Trophoblast cell (in vitro differentiated cells and primary cell): ENCODE data around the gene GHRH.
A peak's percentile ranks its signal among the peaks of the same experiment; 100 is the strongest.

ENCODE experiments used
- DNase-seq, 2 donors: peaks; one replicate each; pipeline ENCODE4 v3.0.0-alpha.2; 2016
- H2AFZ ChIP-seq: 2 replicates; pipeline ENCODE4 v1.6.1; 2013; ENCODE audit warnings: low read length, moderate library complexity, mild to moderate bottlenecking; ENCODE audit not compliant: insufficient read depth, poor library complexity
- H2AK5ac ChIP-seq: 2 replicates; pipeline ENCODE4 v1.6.1; 2013; ENCODE audit warnings: mild to moderate bottlenecking, low read length
- H2BK120ac ChIP-seq: 2 replicates; pipeline ENCODE4 v1.6.1; 2013; ENCODE audit warnings: low read length, mild to moderate bottlenecking, moderate library complexity; ENCODE audit not compliant: insufficient read depth, poor library complexity
- H2BK12ac ChIP-seq: 2 replicates; pipeline ENCODE4 v1.6.1; 2013; ENCODE audit warnings: mild to moderate bottlenecking, low read length, moderate library complexity
- H2BK5ac ChIP-seq: 2 replicates; pipeline ENCODE4 v1.6.1; 2013; ENCODE audit warnings: low read length, low read depth, moderate library complexity, mild to moderate bottlenecking; ENCODE audit not compliant: poor library complexity
- H3K14ac ChIP-seq: 2 replicates; pipeline ENCODE4 v1.6.1; 2013; ENCODE audit warnings: mild to moderate bottlenecking, low read length
- H3K18ac ChIP-seq: 2 replicates; pipeline ENCODE4 v1.6.1; 2013; ENCODE audit warnings: mild to moderate bottlenecking, low read length
- H3K23ac ChIP-seq: 2 replicates; pipeline ENCODE4 v1.6.1; 2013; ENCODE audit warnings: low read length
- H3K27ac ChIP-seq: 2 replicates; pipeline ENCODE4 v1.5.1; 2013; ENCODE audit warnings: low read depth, mild to moderate bottlenecking, inconsistent platforms, low read length, moderate library complexity
- H3K27me3 ChIP-seq: 2 replicates; pipeline ENCODE4 v1.6.1; 2013; ENCODE audit warnings: inconsistent platforms, mild to moderate bottlenecking, low read length, moderate library complexity; ENCODE audit not compliant: insufficient read depth
- H3K36me3 ChIP-seq, 2 experiments: 1 replicate in 1 of 2; 2 replicates in 1 of 2; pipeline ENCODE4 v1.6.1; 2013; ENCODE audit warnings: low read length in 2 of 2, mild to moderate bottlenecking in 2 of 2, moderate library complexity in 1 of 2; ENCODE audit not compliant: insufficient read depth in 2 of 2, control insufficient read depth in 1 of 2
- H3K4ac ChIP-seq: 2 replicates; pipeline ENCODE4 v1.6.1; 2013; ENCODE audit warnings: low read depth, mild to moderate bottlenecking, low read length, moderate library complexity
- H3K4me1 ChIP-seq, 2 experiments: 1 replicate in 1 of 2; 2 replicates in 1 of 2; pipeline ENCODE4 v1.6.1; 2013; ENCODE audit warnings: low read length in 2 of 2, mild to moderate bottlenecking in 2 of 2, moderate library complexity in 1 of 2; ENCODE audit not compliant: insufficient read depth in 2 of 2, control insufficient read depth in 1 of 2
- H3K4me2 ChIP-seq: 2 replicates; pipeline ENCODE4 v1.6.1; 2013; ENCODE audit warnings: inconsistent platforms, mild to moderate bottlenecking, low read length, moderate library complexity
- H3K4me3 ChIP-seq: 2 replicates; pipeline ENCODE4 v1.5.1; 2013; ENCODE audit warnings: mild to moderate bottlenecking, low read depth, low read length, inconsistent platforms
- H3K79me1 ChIP-seq: one replicate; pipeline ENCODE4 v1.6.1; 2013; ENCODE audit warnings: low read length
- H3K79me2 ChIP-seq: 2 replicates; pipeline ENCODE4 v1.6.1; 2013; ENCODE audit warnings: low read length, mild to moderate bottlenecking; ENCODE audit not compliant: control insufficient read depth, insufficient read depth, poor library complexity
- H3K9ac ChIP-seq: 2 replicates; pipeline ENCODE4 v1.6.1; 2013; ENCODE audit warnings: mild to moderate bottlenecking, low read length
- H3K9me3 ChIP-seq: 2 replicates; pipeline ENCODE4 v1.6.1; 2013; ENCODE audit warnings: low read depth, mild to moderate bottlenecking, control low read depth, inconsistent platforms, low read length; ENCODE audit not compliant: insufficient read depth
- H4K12ac ChIP-seq: 2 replicates; pipeline ENCODE4 v1.6.1; 2013; ENCODE audit warnings: low read depth, mild to moderate bottlenecking, low read length, moderate library complexity
- H4K8ac ChIP-seq: 2 replicates; pipeline ENCODE4 v1.6.1; 2013; ENCODE audit warnings: low read depth, mild to moderate bottlenecking, low read length, moderate library complexity
- H4K91ac ChIP-seq: one replicate; pipeline ENCODE4 v1.6.1; 2013; ENCODE audit warnings: low read depth, mild to moderate bottlenecking, low read length, moderate library complexity
- WGBS: extraction: QIAGEN DNeasy Blood & Tissue Kit; methylation state at CpG from one replicate; pipeline ENCODE4 v1.1.7; 2013; ENCODE audit warnings: missing lambda C conversion rate; ENCODE audit not compliant: insufficient read length, insufficient coverage; ENCODE audit errors: extremely low coverage; 5-methylcytosine and 5-hydroxymethylcytosine counted together

GHRH gene

DNA sequence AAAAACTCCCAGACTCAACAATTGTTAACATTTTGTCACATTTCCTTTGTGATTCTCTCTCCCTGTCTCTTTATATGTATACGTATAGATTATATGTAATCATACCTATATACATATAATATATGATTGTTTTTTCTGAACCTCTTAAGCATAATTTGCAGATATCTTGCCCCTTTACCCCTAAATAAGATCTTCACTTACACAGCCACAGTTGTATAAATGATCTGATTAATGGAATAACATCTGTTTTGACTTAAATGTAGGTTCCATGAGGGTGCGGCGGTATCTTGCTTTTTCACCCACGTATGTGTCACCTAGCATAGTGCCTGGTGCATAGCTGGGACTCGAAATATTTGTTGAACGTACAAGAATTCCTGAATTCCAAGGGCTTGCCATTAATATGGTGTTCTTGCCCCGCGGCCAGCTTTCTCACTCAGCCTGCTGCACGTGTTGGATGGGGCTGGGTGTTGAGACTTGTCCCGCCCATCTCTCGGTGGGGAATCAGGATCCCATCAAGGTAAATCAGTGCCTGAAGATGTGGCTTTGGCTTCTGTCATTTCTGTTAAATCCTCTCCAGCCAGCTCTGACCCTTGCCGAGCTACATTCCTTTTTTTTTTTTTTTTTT, 17.5 kb upstream of the GHRH start:
- Histone ChIP-seq H4K8ac (no peak overlapping the region), H2BK12ac (no peak overlapping the region), H3K4me2 (no peak overlapping the region), H2AK5ac (no peak overlapping the region), H3K4me3 (no peak overlapping the region), H3K18ac (no peak overlapping the region), H3K27ac (peak overlapping the region; percentile 40), H2AFZ (no peak overlapping the region), H3K79me1 (peaks cover 46% of the 10 kb centered on the region), H3K79me2 (peaks cover 2% of the 10 kb centered on the region), H3K9ac (no peak overlapping the region), H2BK120ac (no peak overlapping the region), H4K12ac (no peak overlapping the region), H4K91ac (peak overlapping the region; percentile 86), H3K36me3 (no peaks in the 10 kb centered on the region), H3K4me1 (peaks cover 24 to 37% of the 10 kb centered on the region in 2 experiments), H3K9me3 (no peaks in the 10 kb centered on the region), H3K4ac (no peak overlapping the region), H3K14ac (no peak overlapping the region), H2BK5ac (no peak overlapping the region), H3K27me3 (no peaks in the 10 kb centered on the region), H3K23ac (no peak overlapping the region)
- DNase-seq, result peak; percentile 100
- no CpG with 5 or more reads among the region's 12 CpGs for WGBS

DNA sequence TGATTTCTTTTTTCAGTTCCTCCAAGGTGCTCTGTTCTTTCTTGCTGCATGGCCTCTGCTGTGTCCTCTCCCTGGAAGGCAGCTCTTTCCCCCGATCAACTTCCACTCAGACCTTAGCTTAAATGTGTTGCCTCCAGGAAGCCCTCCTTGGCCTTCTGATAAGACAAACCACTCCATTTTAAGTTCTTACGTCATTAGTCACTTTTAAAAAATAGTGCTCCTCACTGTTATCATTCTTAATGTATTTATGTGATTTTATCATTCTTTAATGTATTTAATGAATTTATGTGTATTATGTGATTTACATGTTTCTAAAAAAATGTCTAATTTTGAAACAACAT, 15.6 kb upstream of the GHRH start:
- Histone ChIP-seq H4K8ac (peak overlapping the region; percentile 11), H2BK5ac (peak overlapping the region; percentile 61), H4K91ac (peak overlapping the region; percentile 90), H3K4me2 (no peak overlapping the region), H3K9ac (no peak overlapping the region), H3K18ac (peak overlapping the region; percentile 69), H3K14ac (peak overlapping the region; percentile 87), H3K27me3 (no peaks in the 10 kb centered on the region), H2AK5ac (peak overlapping the region; percentile 94), H3K36me3 (no peaks in the 10 kb centered on the region), H3K4me3 (no peak overlapping the region), H2BK120ac (peak overlapping the region; percentile 92), H3K23ac (no peak overlapping the region), H3K79me1 (peaks cover 32% of the 10 kb centered on the region), H3K79me2 (peaks cover 2% of the 10 kb centered on the region), H4K12ac (no peak overlapping the region), H3K4me1 (peaks cover 19 to 25% of the 10 kb centered on the region in 2 experiments), H3K27ac (peak overlapping the region; percentile 36), H2BK12ac (peak overlapping the region; percentile 93), H3K4ac (peak overlapping the region; percentile 33), H3K9me3 (no peaks in the 10 kb centered on the region), H2AFZ (peak overlapping the region; percentile 76)
- DNase-seq, result no peak
- WGBS, result no CpG with 5 or more reads among the region's 2 CpGs

DNA sequence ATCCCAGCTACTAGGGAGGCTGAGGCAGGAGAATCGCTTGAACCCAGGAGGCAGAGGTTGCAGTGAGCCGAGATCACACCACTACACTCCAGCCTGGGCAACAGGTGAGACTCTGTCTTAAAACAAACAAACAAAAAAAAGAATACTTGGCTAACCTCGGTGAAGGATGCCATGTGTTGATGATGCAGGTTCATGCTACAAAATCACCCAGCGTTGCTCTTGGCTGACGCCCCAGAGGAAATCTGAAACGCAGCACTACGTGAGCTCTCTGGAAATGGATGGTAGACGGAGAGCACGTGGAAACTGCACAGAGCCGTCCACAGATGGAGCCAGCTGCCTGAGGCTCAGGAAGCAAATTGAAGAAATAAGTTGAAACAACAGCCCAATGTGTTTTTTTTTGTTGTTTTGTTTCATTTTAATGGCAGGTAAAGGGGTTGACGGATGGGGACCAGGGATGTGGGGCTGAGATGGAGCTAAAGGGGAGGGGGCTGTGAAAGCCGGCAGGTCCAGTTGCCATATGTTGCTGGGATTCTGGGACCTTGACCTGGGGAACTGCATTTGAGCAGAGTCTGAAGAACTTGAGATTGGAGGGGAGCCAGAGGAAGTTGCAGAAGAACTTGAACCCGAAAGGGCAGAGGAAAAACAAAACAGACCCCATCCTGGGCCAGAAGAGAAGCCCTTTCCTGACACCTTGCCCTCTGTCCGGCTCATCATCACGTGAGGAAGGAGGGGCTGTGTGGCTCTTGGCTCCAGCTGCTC, 15.1 kb upstream of the GHRH start:
- Histone ChIP-seq H2BK120ac (peak overlapping the region; percentile 92), H3K9me3 (no peaks in the 10 kb centered on the region), H3K27ac (peak overlapping the region; percentile 36), H2BK5ac (peak overlapping the region; percentile 61), H3K27me3 (no peaks in the 10 kb centered on the region), H3K9ac (no peak overlapping the region), H3K4me3 (no peak overlapping the region), H2BK12ac (peak overlapping the region; percentile 93), H3K4me2 (no peak overlapping the region), H3K4ac (peak overlapping the region; percentile 33), H4K8ac (peak overlapping the region; percentile 11), H3K79me2 (peaks cover 2% of the 10 kb centered on the region), H4K12ac (no peak overlapping the region), H3K79me1 (peaks cover 32% of the 10 kb centered on the region), H2AFZ (peak overlapping the region; percentile 76), H3K4me1 (peaks cover 19 to 25% of the 10 kb centered on the region in 2 experiments), H3K23ac (no peak overlapping the region), H2AK5ac (peak overlapping the region; percentile 94), H4K91ac (peak overlapping the region; percentile 90), H3K14ac (peak overlapping the region; percentile 87), H3K36me3 (no peaks in the 10 kb centered on the region), H3K18ac (peak overlapping the region; percentile 69)
- peak; percentile 14 to 49 for DNase-seq
- WGBS, result no CpG with 5 or more reads among the region's 15 CpGs

DNA sequence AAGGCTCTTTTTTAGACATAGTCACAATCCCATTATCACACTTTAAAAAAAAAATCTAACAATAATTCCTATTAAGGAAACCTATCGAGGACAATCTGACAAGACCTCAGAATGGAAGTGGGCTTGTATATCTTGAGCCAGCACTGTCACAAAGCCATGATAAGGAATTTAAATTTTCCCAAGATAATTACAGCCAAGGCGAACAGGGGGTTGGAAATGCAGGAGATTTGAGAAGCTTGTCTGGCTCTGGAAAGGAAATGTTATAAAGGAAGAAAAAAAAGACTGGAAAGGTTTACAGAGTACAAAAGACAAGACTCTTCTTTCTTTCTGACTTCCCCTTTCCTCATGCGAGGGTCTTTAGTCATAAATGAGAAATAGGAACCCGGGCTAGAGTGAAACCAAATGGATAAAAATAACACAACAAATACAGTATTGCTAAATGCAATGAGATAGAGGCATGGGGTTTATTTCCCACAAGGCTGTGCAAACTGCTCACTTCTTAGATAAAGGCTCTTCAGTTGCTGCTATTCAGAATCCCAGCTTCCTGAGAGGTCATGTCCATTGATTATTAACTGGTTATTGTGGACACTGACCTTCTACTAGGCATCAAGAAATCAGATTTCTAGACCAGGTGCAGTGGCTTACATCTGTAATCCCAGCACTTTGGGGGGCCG, 13.4 kb upstream of the GHRH start:
- no peak overlapping the region for H2BK5ac ChIP-seq
- peaks cover 2% of the 10 kb centered on the region for H3K79me2 ChIP-seq
- no peak overlapping the region for H3K4me2 ChIP-seq
- no peak overlapping the region for H4K8ac ChIP-seq
- H4K91ac ChIP-seq, result no peak overlapping the region
- no peak overlapping the region for H2AFZ ChIP-seq
- H3K27me3 ChIP-seq, result no peaks in the 10 kb centered on the region
- DNase-seq, result no peak
- no peak overlapping the region for H4K12ac ChIP-seq
- WGBS, result no CpG with 5 or more reads among the region's 5 CpGs
- H3K14ac ChIP-seq, result no peak overlapping the region
- H2BK120ac ChIP-seq, result no peak overlapping the region
- no peak overlapping the region for H3K4ac ChIP-seq
- H3K27ac ChIP-seq, result no peak overlapping the region
- H3K4me1 ChIP-seq, result peaks cover 11 to 19% of the 10 kb centered on the region in 2 experiments
- H3K4me3 ChIP-seq, result no peak overlapping the region
- H3K18ac ChIP-seq, result no peak overlapping the region
- no peaks in the 10 kb centered on the region for H3K36me3 ChIP-seq
- H2BK12ac ChIP-seq, result no peak overlapping the region
- H2AK5ac ChIP-seq, result no peak overlapping the region
- H3K9ac ChIP-seq, result no peak overlapping the region
- H3K23ac ChIP-seq, result no peak overlapping the region
- peaks cover 26% of the 10 kb centered on the region for H3K79me1 ChIP-seq
- no peaks in the 10 kb centered on the region for H3K9me3 ChIP-seq
